HG02852 (cell line): Measurements from ENCODE around the gene FSTL4.

ENCODE experiments used
- ATAC-seq: cut with Tn5 transposase; IDR thresholded peaks from one replicate; pipeline ENCODE4 v1.9.1; 2021; ENCODE audit warnings: mild to moderate bottlenecking, moderate library complexity; ENCODE audit not compliant: unreplicated experiment

Gene FSTL4

GRCh38 chr5:133354323-133355185, 257.8 kb downstream of the FSTL4 start:
- ATAC-seq, result no peak

DNA sequence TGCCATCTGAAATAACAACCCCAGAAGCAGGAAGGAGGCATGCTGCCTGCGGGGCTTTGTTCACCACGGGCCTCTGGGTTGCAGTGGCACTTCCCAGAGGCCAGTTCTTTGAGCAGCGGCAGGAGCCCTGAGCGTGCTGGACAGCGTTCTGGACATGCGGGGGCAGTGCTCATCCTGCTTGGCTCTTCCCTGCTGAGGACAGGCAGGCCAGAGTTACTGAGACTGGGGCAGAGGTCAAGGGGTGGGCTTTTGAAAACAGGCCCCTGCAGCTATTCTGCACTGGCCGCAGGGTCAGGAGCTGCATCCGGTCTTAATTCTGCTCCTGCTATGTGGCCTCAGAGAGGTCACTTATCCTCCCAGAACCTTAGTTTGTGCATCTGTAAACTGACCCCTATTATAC, 258.6 kb downstream of the FSTL4 start:
- ATAC-seq, result no peak

GRCh38 chr5:133348406-133348805, 263.9 kb downstream of the FSTL4 start:
- no peak for ATAC-seq

DNA sequence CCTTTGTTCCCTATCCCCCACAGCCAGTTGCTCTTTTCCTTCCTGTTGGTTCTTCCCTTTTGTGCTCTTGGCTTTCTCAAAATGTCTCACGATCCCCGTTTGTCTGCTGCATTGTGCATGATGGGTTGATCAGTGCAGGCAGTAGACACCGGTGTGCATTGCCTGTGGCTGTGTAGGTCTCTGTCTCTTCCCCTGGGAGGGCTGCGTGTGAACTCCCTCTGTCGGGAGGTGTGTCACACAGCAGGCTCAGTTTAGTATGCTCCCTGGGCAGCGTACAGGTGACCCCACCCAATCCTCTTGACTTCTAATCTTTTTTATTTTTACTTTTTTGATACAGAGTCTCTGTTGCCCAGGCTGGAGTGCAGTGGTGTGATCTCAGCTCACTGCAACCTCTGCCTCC, 265.3 kb downstream of the FSTL4 start:
- ATAC-seq, result no peak

DNA sequence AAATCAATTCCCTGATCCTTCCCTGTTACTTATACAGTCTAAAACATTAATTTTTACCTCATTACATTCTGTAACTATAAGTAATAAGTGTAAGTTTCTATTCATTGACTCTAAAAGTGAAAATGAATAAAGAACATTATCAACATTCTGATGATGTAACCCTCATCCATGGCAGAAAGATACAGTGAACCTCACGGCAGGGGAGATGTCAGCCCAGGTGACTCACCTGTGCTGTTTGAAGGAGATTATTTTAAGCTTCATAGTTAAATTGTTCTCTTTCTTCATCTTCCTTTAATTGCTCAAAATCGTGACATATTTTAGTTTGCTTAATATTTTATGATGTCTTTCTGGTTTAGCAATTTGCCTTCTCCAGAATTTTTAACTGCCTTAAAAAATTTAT, 268.1 kb downstream of the FSTL4 start:
- no peak for ATAC-seq

DNA sequence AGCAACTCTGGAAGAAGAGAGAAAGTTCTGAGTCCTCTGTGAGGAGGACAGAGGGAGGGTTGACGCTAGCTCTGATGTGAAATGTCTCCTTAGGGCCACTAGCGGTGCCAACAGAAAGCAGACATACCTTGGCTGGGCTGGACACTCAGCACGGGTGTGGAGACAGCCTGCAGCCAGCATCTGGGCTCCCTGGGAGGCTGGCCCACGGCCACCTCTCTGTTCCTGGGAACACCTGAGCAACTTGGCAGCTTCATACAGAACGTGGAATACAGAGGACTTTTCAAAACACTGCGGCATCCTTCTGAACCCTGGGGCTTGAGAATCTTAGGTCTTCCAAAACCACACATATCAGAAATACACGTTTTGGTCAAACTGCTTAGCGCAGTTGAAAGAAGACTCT, 269.1 kb downstream of the FSTL4 start:
- no peak for ATAC-seq

GRCh38 chr5:133341915-133342710, 270.2 kb downstream of the FSTL4 start:
- no peak for ATAC-seq

DNA sequence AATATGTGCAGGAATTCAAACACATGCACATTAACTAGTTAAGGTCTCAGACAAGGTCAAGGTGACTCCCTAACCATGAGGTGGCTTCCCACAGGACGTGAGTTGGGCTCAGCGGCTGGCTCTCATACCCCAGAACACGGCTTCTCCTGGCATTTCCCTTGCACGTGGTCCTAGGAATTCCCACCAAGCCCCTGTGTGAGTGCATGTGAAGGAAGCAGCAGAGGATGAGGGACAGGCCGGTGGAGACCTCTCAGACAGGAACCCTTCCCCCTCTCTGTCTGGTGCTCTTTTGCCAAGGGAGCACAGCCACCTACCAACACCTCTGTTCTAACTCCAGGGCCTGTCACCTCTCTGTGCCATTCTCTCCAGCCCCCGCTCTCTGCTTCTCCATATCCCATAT, 271.0 kb downstream of the FSTL4 start:
- ATAC-seq, result no peak

GRCh38 chr5:133340822-133341221, 271.5 kb downstream of the FSTL4 start:
- no peak for ATAC-seq

GRCh38 chr5:133340002-133340755, 272.2 kb downstream of the FSTL4 start:
- ATAC-seq, result no peak

DNA sequence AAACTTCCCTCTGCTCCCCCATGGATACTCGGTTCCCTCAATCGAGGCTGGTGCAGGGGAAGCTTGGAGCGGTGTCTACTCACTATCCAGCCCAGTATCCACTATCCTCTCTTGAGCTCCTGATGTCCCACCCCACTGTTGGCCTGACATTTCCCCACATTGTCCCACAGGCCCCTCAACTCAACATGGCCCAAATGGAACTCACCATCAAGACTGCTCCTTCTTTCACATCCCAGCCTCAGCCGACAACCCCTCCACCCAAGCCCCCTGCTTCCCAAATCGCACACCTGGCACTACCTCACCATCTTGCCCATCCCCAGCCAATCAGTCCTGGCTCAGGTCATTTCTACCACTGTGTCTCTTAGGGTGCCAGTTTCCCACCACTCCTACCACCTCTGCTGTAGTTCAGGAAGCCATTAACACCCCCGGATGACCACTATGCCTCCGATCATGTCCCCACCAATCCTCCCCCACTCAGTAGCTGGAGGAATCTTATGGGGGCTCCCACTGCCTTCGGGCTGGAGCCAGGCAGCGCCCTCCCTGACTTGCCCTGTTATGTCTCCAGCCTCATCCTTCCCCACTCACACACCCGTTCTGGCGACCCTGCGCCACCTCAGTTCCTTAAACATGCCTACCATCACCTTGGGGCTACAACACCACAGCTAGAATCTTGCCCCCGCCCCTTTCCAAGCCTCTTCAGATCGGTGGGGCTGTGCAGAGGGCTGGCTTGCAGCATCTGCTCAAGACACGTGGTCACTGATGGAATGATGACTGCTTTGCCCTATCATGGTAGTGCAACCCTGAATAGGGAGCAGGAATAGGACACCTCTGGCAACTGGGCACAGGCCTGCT, 273.6 kb downstream of the FSTL4 start:
- no peak for ATAC-seq

- no peak for ATAC-seq
Measured at GRCh38 chr5:133337795-133338445, 274.4 kb downstream of the FSTL4 start.

- no peak for ATAC-seq
Measured at GRCh38 chr5:133336969-133337410, 275.4 kb downstream of the FSTL4 start.

DNA sequence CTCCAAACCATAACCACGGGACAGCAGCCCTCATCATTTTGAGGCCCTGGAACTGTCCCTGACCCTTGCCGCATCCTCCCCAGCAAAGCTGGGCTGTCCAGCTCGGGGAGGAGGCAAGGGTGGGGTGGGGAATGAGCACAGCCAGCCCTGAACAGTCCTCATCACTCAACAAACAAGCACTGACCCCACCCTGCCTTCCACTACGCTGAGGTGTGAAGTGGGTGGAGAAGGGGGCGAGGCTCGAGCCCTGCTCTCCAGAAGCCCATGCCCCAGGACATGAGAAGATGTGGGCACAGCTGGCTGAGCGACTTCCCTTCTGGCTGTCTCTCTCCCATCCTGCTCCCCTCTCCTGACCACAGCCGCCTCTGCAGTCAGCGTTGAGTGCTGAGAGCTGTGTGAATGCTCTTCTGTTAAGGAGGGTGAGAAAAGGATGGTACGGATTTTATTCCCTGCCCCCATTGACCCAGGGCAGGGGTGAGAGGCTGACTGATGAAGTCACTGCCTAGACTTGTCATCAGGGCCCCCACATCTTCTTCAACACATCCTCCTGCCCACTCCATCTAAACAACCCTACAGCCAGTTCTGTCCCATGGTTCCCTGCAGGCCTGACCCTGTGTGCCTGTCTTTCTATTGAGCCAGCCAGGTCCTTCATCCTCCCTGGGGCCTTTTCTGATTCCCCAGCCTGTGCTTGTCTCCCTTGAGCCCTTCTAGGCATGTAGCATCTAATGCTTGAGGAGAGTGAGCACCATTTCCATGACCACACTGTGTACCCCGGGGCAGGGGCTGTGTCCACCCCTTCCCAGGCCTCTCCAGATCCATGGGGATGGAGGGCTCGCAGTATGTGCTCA, 276.0 kb downstream of the FSTL4 start:
- ATAC-seq, result no peak

DNA sequence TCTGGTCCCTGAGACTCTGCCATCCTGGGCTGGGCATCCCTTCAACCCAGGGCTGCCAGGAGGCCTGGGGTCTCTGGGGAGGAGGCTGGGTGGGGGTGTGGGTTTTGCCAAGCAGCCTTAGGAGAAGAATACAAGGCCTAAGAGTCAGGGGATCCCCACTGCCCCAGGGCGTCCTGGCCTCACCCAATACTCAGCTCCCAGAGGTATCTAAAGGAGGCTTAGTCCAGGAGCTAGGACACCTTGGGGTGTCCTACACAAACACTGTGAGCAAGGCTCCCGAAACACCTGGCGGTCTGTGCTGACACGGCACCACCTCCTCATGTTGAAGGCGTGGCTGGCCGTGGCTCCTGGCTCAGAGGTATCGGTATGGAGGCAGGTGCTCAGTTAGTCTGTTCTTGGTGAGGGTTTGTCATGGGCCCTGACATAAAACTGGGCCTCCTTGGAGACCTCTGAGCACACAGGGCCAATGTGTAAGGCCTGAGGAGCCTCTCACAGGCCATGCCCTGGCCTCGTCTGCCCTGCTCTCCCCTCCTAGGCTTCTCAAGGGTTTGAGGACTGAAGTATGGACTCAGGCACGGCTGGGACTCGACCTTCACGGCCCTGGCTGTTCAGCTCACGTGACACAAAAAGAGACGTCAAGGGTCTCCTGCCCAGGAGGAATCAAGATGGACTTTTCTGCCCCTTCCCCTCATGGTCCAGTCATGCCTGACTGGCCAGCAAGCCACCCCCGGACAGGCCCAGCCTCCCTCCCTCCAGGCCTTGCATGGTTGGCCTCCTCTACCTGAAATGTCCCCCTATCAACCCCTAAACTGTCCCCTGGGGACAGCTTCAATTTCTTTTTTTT, 277.3 kb downstream of the FSTL4 start:
- no peak for ATAC-seq

- no peak for ATAC-seq
Measured at GRCh38 chr5:133333326-133334150, 278.8 kb downstream of the FSTL4 start.

GRCh38 chr5:133332439-133333024, 279.8 kb downstream of the FSTL4 start:
- no peak for ATAC-seq
